ENCODE measurements around the gene LEUTX.

DNA sequence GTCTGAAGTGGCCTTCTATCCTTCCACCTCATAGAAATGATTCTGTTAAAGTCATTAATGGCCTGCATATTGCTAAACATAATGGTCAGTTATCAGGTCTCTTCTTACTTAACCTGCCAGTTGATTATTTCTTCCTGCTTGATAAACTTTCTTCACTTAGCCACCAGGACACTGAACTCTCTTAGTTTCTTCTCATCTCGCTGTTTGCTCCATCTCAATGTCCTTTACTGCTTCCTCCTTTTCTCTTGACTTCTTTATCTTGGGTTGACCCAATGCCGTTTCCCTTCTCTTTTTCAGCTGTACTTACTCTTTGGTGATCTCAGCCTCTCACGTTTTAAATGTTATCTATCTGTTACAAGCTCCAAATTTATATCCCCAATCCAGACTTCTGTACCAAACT, 23.7 kb upstream of the LEUTX start:
- TF ChIP-seq, protein P1, sequence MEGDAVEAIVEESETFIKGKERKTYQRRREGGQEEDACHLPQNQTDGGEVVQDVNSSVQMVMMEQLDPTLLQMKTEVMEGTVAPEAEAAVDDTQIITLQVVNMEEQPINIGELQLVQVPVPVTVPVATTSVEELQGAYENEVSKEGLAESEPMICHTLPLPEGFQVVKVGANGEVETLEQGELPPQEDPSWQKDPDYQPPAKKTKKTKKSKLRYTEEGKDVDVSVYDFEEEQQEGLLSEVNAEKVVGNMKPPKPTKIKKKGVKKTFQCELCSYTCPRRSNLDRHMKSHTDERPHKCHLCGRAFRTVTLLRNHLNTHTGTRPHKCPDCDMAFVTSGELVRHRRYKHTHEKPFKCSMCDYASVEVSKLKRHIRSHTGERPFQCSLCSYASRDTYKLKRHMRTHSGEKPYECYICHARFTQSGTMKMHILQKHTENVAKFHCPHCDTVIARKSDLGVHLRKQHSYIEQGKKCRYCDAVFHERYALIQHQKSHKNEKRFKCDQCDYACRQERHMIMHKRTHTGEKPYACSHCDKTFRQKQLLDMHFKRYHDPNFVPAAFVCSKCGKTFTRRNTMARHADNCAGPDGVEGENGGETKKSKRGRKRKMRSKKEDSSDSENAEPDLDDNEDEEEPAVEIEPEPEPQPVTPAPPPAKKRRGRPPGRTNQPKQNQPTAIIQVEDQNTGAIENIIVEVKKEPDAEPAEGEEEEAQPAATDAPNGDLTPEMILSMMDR (IDR thresholded peaks at IDR 0.05), result no peak
- TF ChIP-seq POLR2A (IDR thresholded peaks at IDR 0.05), result no peak

All from testis (tissue), 2 donors.